Left lung (tissue), 10 donors: Measurements from ENCODE around the gene STRIP2. TPM values are rescaled to one million over a fixed set of nuclear protein-coding genes. Genes with fewer than 3 reads are reported as not detected.
"Not testable (repeated sequence)": the region's sequence is repeated elsewhere in the genome, so short reads cannot be mapped to it uniquely, and the experiment has no call there.

Experiments
- ATAC-seq: fragments of 200-7000 bp; cut with Tn5 transposase; one replicate; pipeline ENCODE4 v1.9.1; 2020; ENCODE audit warnings: moderate library complexity
- DNase-seq, 4 donors: peaks; one replicate each; pipeline ENCODE4 v3.0.0-alpha.2; 2013 to 2020
- H3K27ac ChIP-seq, 2 donors: fragments of 200-600 bp; sonication (generic) in 1 of 2; one replicate each; pipeline versions ENCODE4 v1.5.0 to v1.8.0; 2020 to 2021
- H3K27me3 ChIP-seq, 2 donors: fragments of 200-600 bp; sonication (generic) in 1 of 2; one replicate each; pipeline versions ENCODE4 v1.5.0 to v1.8.0; 2020 to 2021
- H3K36me3 ChIP-seq, 2 donors: fragments of 200-600 bp; sonication (generic) in 1 of 2; one replicate each; pipeline versions ENCODE4 v1.5.0 to v1.8.0; 2020 to 2021
- H3K4me1 ChIP-seq, 2 donors: fragments of 200-600 bp; one replicate each; pipeline ENCODE4 v1.8.0; 2021
- H3K4me3 ChIP-seq, 2 donors: fragments of 200-600 bp; sonication (generic) in 1 of 2; one replicate each; pipeline versions ENCODE4 v1.5.0 to v1.8.0; 2020 to 2021; ENCODE audit warnings: mild to moderate bottlenecking in 1 of 2
- H3K9me3 ChIP-seq, 2 donors: fragments of 200-600 bp; sonication (generic) in 1 of 2; one replicate each; pipeline versions ENCODE4 v1.5.0 to v1.8.0; 2020 to 2021
- intact Hi-C, 2 donors: fragments of 100-400 bp; cut with DNase I; formaldehyde crosslinking; loops; one replicate each; pipeline versions ENCODE4 v1.11.2 to v1.14.2; 2022
- polyA plus RNA-seq, 6 donors: library from polyadenylated mRNA; unstranded; fragments of 120-200 nt; gene quantifications; one replicate each; pipeline ENCODE4 v1.2.1, GENCODE V29; 2013; ENCODE audit not compliant: insufficient read length in 6 of 6
- total RNA-seq, 2 donors: library from RNA; stranded (reverse); fragmentation: NEBNext Ultra II Directional; extraction: Animal tissue kit (Norgen Biotek cat#: 25700); gene quantifications; one replicate each; pipeline ENCODE4 v1.2.1, GENCODE V29; 2021
- TF ChIP-seq, protein P1 (sequence below), 2 donors: fragments of 200-600 bp; sonication (generic) in 1 of 2; IDR thresholded peaks; one replicate each; pipeline versions ENCODE4 v1.5.0 to v1.8.0; 2021; ENCODE audit warnings: antibody characterized with exemption in 2 of 2
- donor health status: DM: no; HTN: yes; CAD: no.
- donor health status: DM: no; HTN: no; CAD: no.

The STRIP2 gene
- total and polyA plus RNA-seq, 8 donors = 4.4 to 6.3 (median 5.6) TPM

DNA sequence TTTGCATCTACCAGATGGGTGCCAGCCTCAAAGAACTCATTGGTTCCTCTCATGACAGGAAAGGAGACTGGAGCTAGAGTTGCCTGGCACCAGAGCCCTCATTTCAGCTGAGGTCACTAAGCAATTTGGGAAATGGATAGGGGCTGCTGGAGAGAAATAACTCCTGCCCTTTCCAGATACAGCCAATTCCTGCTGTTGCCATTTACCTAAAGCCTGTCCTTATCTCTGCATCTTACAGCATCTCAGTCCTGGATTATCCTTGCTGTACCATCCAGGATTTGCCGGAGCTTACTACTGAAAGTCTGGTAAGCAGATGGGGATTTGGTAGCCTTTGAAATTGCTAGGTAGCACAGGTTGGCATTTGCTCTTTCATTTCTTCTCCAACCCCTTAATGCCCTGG is 36.2 kb downstream of the STRIP2 start:
- no peaks in the 10 kb centered on the region for H3K4me1 ChIP-seq
- no peak overlapping the region for H3K27ac ChIP-seq
- no peaks in the 10 kb centered on the region for H3K36me3 ChIP-seq
- intact Hi-C loops = no loop called here
- no peaks in the 10 kb centered on the region for H3K9me3 ChIP-seq
- no peaks in the 10 kb centered on the region for H3K27me3 ChIP-seq
- ATAC-seq (no peak), DNase-seq (no peak)
- TF ChIP-seq, protein P1, sequence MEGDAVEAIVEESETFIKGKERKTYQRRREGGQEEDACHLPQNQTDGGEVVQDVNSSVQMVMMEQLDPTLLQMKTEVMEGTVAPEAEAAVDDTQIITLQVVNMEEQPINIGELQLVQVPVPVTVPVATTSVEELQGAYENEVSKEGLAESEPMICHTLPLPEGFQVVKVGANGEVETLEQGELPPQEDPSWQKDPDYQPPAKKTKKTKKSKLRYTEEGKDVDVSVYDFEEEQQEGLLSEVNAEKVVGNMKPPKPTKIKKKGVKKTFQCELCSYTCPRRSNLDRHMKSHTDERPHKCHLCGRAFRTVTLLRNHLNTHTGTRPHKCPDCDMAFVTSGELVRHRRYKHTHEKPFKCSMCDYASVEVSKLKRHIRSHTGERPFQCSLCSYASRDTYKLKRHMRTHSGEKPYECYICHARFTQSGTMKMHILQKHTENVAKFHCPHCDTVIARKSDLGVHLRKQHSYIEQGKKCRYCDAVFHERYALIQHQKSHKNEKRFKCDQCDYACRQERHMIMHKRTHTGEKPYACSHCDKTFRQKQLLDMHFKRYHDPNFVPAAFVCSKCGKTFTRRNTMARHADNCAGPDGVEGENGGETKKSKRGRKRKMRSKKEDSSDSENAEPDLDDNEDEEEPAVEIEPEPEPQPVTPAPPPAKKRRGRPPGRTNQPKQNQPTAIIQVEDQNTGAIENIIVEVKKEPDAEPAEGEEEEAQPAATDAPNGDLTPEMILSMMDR (IDR thresholded peaks at IDR 0.05) = no peak
- no peak overlapping the region for H3K4me3 ChIP-seq

DNA sequence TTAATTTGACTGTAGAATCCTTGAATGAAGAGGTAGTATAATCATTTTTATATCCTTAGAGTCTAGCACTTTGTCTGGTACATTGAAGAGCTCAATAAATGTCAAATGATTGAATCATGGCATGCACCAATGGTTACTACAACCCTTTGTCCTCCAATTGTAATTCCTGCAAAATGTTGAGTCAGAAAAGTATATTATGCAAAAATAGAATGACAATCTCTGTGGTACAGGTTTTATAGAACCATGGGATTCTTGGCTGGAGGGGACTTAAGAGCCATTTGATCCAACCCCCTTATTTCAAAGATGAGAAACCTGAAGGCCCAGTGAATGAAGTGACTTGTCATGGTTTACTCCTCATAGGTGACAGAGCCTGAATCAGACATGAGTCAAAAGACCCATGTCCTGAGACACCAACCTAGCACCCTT is 37.2 kb downstream of the STRIP2 start:
- H3K27me3 ChIP-seq = no peaks in the 10 kb centered on the region
- H3K4me1 ChIP-seq = no peaks in the 10 kb centered on the region
- ATAC-seq (no peak), DNase-seq (no peak)
- intact Hi-C loops = no loop called here
- no peak overlapping the region for H3K4me3 ChIP-seq
- H3K9me3 ChIP-seq = no peaks in the 10 kb centered on the region
- no peak overlapping the region for H3K27ac ChIP-seq
- TF ChIP-seq, protein P1 (IDR thresholded peaks at IDR 0.05) = no peak
- no peaks in the 10 kb centered on the region for H3K36me3 ChIP-seq

DNA sequence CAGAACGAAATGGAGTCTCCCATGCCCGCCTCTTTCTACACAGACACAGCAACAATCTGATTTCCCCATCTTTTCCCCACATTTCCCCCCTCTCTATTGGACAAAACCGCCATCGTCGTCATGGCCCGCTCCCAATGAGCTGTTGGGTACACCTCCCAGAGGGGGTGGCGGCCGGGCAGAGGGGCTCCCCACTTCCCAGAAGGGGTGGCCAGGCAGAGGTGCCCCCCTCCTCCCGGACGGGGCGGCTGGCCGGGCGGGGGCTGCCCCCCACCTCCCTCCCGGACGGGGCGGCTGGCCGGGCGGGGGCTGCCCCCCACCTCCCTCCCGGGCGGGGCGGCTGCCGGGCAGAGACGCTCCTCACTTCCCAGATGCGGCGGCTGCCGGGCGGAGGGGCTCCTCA is 41.7 kb downstream of the STRIP2 start:
- H3K4me1 ChIP-seq, H3K9me3 ChIP-seq, H3K4me3 ChIP-seq, ATAC-seq, H3K36me3 ChIP-seq, H3K27me3 ChIP-seq, intact Hi-C loops, H3K27ac ChIP-seq: not testable (repeated sequence)
- peak in 1 of 4 donors; percentile 73 for DNase-seq

- H3K27me3 ChIP-seq, H3K4me3 ChIP-seq, H3K36me3 ChIP-seq, H3K9me3 ChIP-seq, H3K27ac ChIP-seq, ATAC-seq, intact Hi-C loops, H3K4me1 ChIP-seq: not testable (repeated sequence)
- peak in 1 of 4 donors; percentile 76 for DNase-seq
These were observed 42.2 kb downstream of the STRIP2 start for GRCh38 chr7:129476398-129476797.

GRCh38 chr7:129479831-129480230 is 45.6 kb downstream of the STRIP2 start:
- TF ChIP-seq, protein P1 (IDR thresholded peaks at IDR 0.05) = no peak
- Histone ChIP-seq H3K36me3 (no peaks in the 10 kb centered on the region), H3K9me3 (no peaks in the 10 kb centered on the region), H3K4me1 (no peaks in the 10 kb centered on the region), H3K27ac (no peak overlapping the region), H3K27me3 (no peaks in the 10 kb centered on the region), H3K4me3 (no peak overlapping the region)
- intact Hi-C loops = loop anchor here in 1 of 2 donors (10.0 kb wide), 1 partner anchor 165 kb away; no protein-coding TSS in a partner anchor
- no peak for ATAC-seq
- DNase-seq = no peak

DNA sequence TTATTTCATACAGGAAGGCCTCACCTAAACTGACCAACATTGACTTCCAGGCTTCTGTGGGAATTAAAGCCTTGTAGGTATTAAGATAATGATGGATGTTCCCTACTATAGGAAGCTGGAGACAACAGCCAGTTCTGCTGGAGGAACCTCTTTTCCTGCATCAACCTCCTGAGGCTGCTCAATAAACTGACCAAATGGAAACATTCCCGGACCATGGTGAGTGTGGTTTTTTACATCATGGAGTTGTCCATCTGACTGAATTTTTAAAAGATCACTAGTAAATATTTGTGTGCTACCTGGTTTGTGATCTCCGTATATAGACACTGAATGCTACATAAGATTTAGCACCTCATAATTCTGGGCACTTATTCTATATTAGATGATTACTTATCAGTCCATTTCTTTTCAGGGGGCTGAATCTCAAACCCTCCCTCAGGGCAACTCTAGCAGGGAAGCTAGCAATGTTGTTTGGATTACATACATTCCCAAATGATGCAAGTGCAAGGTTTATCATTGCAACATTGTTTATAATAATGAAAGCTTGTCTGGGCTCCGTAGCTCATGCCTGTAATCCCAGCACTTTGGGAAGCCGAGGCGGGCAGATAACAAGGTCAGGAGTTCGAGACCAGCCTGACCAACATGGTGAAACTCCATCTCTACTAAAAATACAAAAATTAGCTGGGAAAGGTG is 46.6 kb downstream of the STRIP2 start:
- Histone ChIP-seq H3K4me3 (no peak overlapping the region), H3K4me1 (no peaks in the 10 kb centered on the region), H3K36me3 (no peaks in the 10 kb centered on the region), H3K27ac (no peak overlapping the region), H3K9me3 (no peaks in the 10 kb centered on the region), H3K27me3 (no peaks in the 10 kb centered on the region)
- TF ChIP-seq, protein P1 (IDR thresholded peaks at IDR 0.05) = no peak
- ATAC-seq (no peak), DNase-seq (no peak)
- intact Hi-C loops = loop anchor here in 1 of 2 donors (10.0 kb wide), 1 partner anchor 164 kb away; no protein-coding TSS in a partner anchor

DNA sequence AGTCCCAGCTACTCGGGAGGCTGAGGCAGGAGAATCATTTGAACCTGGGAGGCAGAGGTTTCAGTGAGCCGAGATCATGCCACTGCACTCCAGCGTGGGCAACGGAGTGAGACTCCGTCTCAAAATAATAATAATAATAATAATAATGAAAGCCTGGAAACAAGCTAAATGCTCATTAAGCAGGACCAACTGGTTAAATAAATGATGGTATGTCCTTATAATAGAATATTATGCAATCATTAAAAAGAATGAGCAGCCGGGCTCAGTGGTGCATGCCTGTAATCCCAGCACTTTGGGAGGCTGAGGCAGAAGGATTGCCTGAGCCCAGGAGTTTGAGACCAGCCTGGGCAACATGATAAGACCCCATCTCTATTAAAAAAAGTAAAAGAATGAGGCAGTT is 47.1 kb downstream of the STRIP2 start:
- not testable (repeated sequence) for H3K27ac ChIP-seq, H3K36me3 ChIP-seq, DNase-seq, H3K4me1 ChIP-seq, H3K9me3 ChIP-seq, H3K4me3 ChIP-seq, H3K27me3 ChIP-seq, ATAC-seq
- intact Hi-C loops = loop anchor here in 1 of 2 donors (10.0 kb wide), 1 partner anchor 163 kb away; no protein-coding TSS in a partner anchor
